Activated CD8-positive, alpha-beta memory T cell treated with anti-CD3 and anti-CD28 coated beads for 36 hours (primary cell): Measurements from ENCODE around the gene COG4. TPM values are rescaled to one million over a fixed set of nuclear protein-coding genes. Genes with fewer than 3 reads are reported as not detected.
"Not testable (repeated sequence)": the region's sequence is repeated elsewhere in the genome, so short reads cannot be mapped to it uniquely, and the experiment has no call there.

Experiments
- CTCF ChIA-PET: fragments of 350-600 bp; sonication (Branson Sonifier 250); formaldehyde crosslinking; loops from one replicate; lab custom pipeline; 2021; ENCODE audit warnings: antibody characterized with exemption; lab: Charles Lee
- POLR2A ChIA-PET: fragments of 350-600 bp; sonication (Branson Sonifier 250); formaldehyde crosslinking; loops from one replicate; lab custom pipeline; 2021; ENCODE audit warnings: antibody characterized with exemption; lab: Charles Lee
- total RNA-seq, 2 experiments: library from RNA; stranded (reverse); gene quantifications; one replicate each; pipeline ENCODE4 v1.2.3, GENCODE V29; 2021

The COG4 gene
- total RNA-seq, 2 experiments from 2014 or later = 39.4 to 44.2 TPM

DNA sequence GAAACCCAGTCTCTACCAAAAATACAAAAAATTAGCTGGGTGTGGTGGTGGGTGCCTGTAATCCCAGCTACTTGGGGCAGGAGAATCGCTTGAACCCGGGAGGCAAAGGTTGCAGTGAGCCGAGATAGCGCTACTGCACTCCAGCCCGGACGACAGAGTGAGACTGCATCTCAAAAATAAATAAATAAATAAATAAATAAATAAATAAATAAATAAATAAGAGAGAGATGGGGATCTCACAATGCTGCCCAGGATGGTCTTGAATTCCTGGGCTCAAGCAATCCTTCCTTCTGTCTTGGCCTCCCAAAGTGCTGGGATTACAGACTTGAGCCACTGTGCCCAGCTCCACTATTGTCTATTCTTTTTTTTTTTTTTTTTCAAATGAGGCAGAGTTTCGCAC is 6.6 kb upstream of the COG4 start:
- CTCF ChIA-PET = not testable (repeated sequence)
- POLR2A ChIA-PET = interaction anchor here (0.6 kb wide), 1 partner anchor 25 kb away, joined by 3 read pairs; no protein-coding TSS in a partner anchor

- CTCF ChIA-PET = interaction anchor here (0.8 to 1.2 kb wide), 2 partner anchors 16 to 29 kb away, joined by 3 read pairs; no protein-coding TSS in a partner anchor
- POLR2A ChIA-PET = no interaction called here
These were observed 5.9 kb upstream of the COG4 start for GRCh38 chr16:70529051-70529777.

GRCh38 chr16:70527315-70527996 is 4.1 kb upstream of the COG4 start:
- ChIA-PET POLR2A (no interaction called here), CTCF (interaction anchor here (0.7 kb wide), 1 partner anchor 162 kb away, joined by 3 read pairs; no protein-coding TSS in a partner anchor)

- ChIA-PET CTCF (interaction anchor here (1.1 kb wide), 1 partner anchor 37 kb away, joined by 3 read pairs; no protein-coding TSS in a partner anchor), POLR2A (no interaction called here)
These were observed 3.0 kb upstream of the COG4 start for GRCh38 chr16:70526403-70526802.

GRCh38 chr16:70524399-70524825 is 1.1 kb upstream of the COG4 start:
- CTCF ChIA-PET = interaction anchor here (1.0 to 1.6 kb wide), 3 partner anchors 16 to 247 kb away, joined by 3 read pairs; no protein-coding TSS in a partner anchor
- POLR2A ChIA-PET = interaction anchor here (1.3 to 1.7 kb wide), 2 partner anchors 143 to 178 kb away, joined by 4 to 9 read pairs; partner anchors contain the start of gene DDX19A

DNA sequence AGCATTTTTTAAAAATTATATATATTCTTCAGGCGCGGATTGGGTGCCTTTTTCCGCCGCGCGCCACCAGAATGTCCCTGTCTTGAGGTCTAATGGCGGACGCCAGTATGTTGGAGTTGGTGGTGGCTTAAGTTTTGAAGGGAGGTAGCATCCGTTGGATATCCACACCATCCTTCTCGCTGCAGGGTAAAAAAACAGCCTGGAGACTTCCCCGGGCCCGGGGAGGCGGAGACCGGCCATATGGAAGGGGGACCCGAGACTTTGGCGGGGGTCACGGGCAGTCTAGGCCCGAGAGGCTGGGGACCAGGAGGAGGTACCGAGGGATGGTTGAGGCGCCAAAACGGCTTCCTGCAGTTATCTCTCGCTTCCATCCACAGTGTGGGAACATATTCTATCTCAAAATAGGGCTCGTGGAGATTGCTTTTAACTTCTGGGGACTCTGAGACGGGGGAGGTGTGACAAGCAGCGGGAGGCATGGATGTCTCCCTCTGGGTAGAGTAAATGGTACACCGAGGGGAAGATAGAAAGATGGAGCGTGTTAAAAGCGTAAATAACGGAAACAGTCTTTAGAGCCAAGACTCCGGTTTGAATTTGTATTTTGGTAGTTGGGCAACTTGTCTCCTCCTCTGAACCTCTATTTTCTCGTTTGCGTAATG is 517 bp upstream of the COG4 start, which contains the start of gene SF3B3:
TSS of gene SF3B3 (plus strand) at position 74 of the 656 bp plus-strand sequence. CDS start 2,841 bp downstream, outside the sequence.
- POLR2A ChIA-PET = interaction anchor here (0.6 to 1.3 kb wide), 4 partner anchors 48 to 162 kb away, joined by 3 to 4 read pairs (median 3); no protein-coding TSS in a partner anchor
- CTCF ChIA-PET = interaction anchor here (1.0 to 1.1 kb wide), 2 partner anchors 15 to 47 kb away, joined by 3 read pairs; no protein-coding TSS in a partner anchor

GRCh38 chr16:70522216-70523075 is 908 bp downstream of the COG4 start:
- POLR2A ChIA-PET = interaction anchor here (0.6 to 1.3 kb wide), 7 partner anchors 17 to 234 kb away, joined by 3 to 9 read pairs (median 3); partner anchors contain the start of gene AARS1
- CTCF ChIA-PET = interaction anchor here (0.9 kb wide), 1 partner anchor 26 kb away, joined by 4 read pairs; no protein-coding TSS in a partner anchor

DNA sequence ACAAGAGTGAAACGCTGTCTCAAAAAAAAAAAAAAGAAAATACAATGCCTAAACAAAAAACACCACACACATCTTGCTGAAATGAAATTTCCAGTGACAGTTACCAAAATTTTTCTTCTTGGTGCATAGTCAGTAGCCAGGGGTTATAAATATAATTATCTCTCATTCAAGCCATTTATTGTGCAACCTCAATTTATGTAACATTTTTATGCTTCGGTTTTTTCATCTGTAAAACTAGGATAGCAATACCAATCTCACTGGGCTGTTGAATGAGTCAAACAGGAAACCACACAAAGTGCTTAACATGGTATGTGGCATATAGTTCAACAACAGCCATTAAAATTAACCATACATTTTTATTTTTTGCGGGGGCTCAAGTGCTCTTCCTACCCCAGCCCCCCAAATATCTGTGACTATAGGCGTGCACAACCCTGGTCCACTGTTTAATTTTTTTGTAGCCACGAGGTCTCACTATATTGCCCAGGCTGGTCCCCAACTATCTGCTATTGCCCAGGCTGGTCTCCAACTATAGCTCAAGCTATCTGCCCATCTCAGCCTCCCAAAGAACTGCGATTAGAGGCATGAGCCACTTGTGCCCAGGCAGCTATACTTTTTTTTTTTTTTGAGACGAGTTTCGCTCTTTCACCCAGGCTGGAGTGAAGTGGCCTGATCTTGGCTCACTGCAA is 2.6 kb downstream of the COG4 start:
- POLR2A ChIA-PET = interaction anchor here (0.6 to 0.9 kb wide), 4 partner anchors 29 to 212 kb away, joined by 3 to 5 read pairs (median 4); no protein-coding TSS in a partner anchor

DNA sequence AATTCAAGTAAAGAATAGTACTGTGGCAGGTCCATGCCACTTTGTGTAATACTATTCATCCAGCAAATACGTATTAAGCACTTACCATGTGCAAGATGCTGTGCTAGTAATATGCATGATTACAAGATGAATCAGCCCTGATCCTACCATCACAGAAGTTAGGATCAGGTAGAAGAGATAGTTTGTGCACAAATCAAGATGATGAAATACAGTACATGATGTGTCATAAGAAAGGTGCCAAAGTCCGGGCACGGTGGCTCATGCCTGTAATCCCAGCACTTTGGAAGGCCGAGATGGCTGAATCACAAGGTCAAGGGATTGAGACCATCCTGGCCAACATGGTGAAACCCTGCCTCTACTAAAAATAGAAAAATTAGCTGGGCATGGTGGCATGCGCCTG is 10.9 kb downstream of the COG4 start:
- POLR2A ChIA-PET = no interaction called here
- CTCF ChIA-PET = interaction anchor here (0.6 kb wide), 1 partner anchor 103 kb away, joined by 3 read pairs; no protein-coding TSS in a partner anchor

More for the DNA sequence above, 2.6 kb downstream of the COG4 start:
- CTCF ChIA-PET = interaction anchor here (0.7 kb wide), 1 partner anchor 33 kb away, joined by 3 read pairs; no protein-coding TSS in a partner anchor

GRCh38 chr16:70511833-70512232 is 11.5 kb downstream of the COG4 start:
- ChIA-PET CTCF (no interaction called here), POLR2A (no interaction called here)

DNA sequence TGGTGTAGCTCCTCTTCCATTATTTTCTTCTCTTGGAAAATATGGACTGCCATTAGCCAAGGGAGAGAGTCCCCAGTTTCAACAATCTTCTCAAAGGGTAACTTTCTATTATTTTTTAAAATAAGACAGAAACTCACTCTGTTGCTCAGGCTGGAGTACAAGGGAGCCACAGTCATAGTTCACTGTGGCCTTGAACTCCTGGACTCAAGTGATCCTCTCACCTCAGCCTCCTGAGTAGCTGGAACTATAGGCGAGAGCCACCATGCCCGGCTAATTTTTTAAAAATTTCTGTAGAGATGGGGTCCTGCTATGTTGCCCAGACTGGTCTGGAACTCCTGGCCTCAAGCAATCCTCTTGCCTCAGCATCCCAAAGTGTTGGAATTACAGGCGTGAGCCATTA is 13.1 kb downstream of the COG4 start:
- CTCF ChIA-PET = no interaction called here
- POLR2A ChIA-PET = no interaction called here

GRCh38 chr16:70508752-70509151 is 14.6 kb downstream of the COG4 start:
- CTCF ChIA-PET = interaction anchor here (0.8 kb wide), 2 partner anchors 11 to 16 kb away, joined by 3 read pairs; no protein-coding TSS in a partner anchor
- POLR2A ChIA-PET = no interaction called here

GRCh38 chr16:70496513-70496912 is 26.8 kb downstream of the COG4 start:
- POLR2A ChIA-PET = interaction anchor here (0.8 kb wide), 1 partner anchor 27 kb away, joined by 3 read pairs; no protein-coding TSS in a partner anchor

DNA sequence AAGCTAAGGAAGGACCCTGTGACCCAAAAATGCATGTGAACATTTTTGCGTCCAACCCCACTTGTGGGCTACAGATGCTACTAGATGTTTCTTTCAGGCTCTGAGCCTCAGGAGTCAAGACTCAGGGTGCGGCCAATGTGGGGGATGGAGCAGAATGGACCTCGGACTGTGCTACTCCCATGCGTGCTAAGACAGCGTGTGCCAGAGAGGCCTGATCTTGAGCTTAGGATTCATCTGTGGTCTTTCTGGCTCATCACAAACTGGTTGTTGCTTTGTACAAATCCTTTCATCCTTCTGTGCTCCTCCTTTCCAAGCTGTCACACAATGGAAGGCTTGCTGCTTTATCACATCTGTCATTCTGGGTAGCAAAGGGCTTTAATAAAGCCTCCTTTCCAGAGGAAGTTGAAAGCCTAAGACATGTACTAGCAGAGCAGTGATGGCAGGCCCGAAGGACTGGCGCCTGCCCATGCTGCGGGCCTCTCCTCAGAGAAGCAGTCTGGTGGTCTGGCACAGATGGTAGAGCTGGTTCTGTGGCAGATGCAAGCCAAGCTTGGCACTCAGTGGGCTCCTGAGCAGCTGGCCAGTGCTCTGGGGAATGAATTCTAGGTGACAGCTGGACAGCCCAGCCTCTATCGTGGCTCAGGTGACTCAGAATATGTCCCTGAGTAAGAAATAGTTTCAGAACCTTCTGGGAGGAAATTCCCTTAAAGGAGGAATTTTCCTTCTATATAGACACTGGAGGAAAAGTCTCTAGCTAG is 27.8 kb downstream of the COG4 start:
- CTCF ChIA-PET = interaction anchor here (0.9 kb wide), 1 partner anchor 21 kb away, joined by 3 read pairs; no protein-coding TSS in a partner anchor

More at GRCh38 chr16:70496513-70496912, 26.8 kb downstream of the COG4 start:
- CTCF ChIA-PET = interaction anchor here (1.2 to 1.4 kb wide), 2 partner anchors 20 to 26 kb away, joined by 4 read pairs; partner anchors contain the start of gene COG4

DNA sequence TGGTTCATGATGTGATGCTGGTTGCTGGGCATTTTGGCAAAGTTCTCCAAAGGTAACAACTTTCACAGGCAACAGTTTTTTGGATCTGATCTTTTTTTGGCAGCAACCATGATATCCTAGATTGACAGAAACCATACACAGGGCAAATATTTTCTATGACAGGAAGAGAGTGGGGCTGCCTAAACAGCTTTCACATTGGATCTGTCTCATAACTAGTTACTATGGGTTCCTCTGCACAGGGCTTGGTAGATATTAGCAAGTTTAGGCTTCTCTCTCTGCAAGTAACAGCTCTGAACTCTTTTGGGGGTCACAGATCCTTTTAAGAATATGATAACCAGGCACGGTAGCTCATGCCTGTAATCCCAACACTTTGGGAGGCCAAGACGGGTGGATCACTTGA is 28.6 kb downstream of the COG4 start:
- ChIA-PET CTCF (interaction anchor here (0.9 kb wide), 1 partner anchor 20 kb away, joined by 3 read pairs; no protein-coding TSS in a partner anchor), POLR2A (interaction anchor here (1.2 kb wide), 1 partner anchor 113 kb away, joined by 9 read pairs; no protein-coding TSS in a partner anchor)

More for the DNA sequence above, 27.8 kb downstream of the COG4 start:
- POLR2A ChIA-PET = interaction anchor here (0.6 kb wide), 1 partner anchor 57 kb away, joined by 4 read pairs; the partner anchor contains the start of gene ST3GAL2
